Activated CD4-positive, alpha-beta T cell treated with anti-CD3 and anti-CD28 coated beads, Interleukin-2, amount 10 ng/mL, durations not matched to agents 7 days and 5 days (primary cell): ENCODE data around the gene HYLS1. TPM values are rescaled to one million over a fixed set of nuclear protein-coding genes. Genes with fewer than 3 reads are reported as not detected.

ENCODE experiments used
- CTCF ChIA-PET: fragments of 350-600 bp; sonication (Branson Sonifier 250); formaldehyde crosslinking; loops from one replicate; lab custom pipeline; 2021; ENCODE audit warnings: antibody characterized with exemption; lab: Charles Lee
- POLR2A ChIA-PET: fragments of 350-600 bp; sonication (Branson Sonifier 250); formaldehyde crosslinking; loops from one replicate; lab custom pipeline; 2021; ENCODE audit warnings: antibody characterized with exemption; lab: Charles Lee
- DNase-seq: peaks from one replicate; pipeline ENCODE4 v3.0.0-alpha.2; 2020
- H3K27ac Mint-ChIP-seq: one replicate; pipeline ENCODE4 v1.8.0; 2021; ENCODE audit warnings: mild to moderate bottlenecking, moderate library complexity, mixed read lengths
- H3K27me3 Mint-ChIP-seq: one replicate; pipeline ENCODE4 v1.8.0; 2021; ENCODE audit warnings: mixed read lengths
- H3K36me3 Mint-ChIP-seq: one replicate; pipeline ENCODE4 v1.8.0; 2021; ENCODE audit warnings: low read depth, mixed read lengths
- H3K4me1 Mint-ChIP-seq: one replicate; pipeline ENCODE4 v1.8.0; 2021; ENCODE audit warnings: mixed read lengths
- H3K4me3 Mint-ChIP-seq: one replicate; pipeline ENCODE4 v1.8.0; 2021; ENCODE audit warnings: mild to moderate bottlenecking, moderate library complexity, mixed read lengths
- H3K9me3 Mint-ChIP-seq: one replicate; pipeline ENCODE4 v1.8.0; 2021; ENCODE audit warnings: mixed read lengths
- total RNA-seq, 2 experiments: library from RNA; stranded (reverse); gene quantifications; one replicate each; pipeline ENCODE4 v1.2.3, GENCODE V29; 2021

HYLS1 gene
- total RNA-seq, 2 experiments from 2014 or later, result 17.4 to 21.2 TPM

DNA sequence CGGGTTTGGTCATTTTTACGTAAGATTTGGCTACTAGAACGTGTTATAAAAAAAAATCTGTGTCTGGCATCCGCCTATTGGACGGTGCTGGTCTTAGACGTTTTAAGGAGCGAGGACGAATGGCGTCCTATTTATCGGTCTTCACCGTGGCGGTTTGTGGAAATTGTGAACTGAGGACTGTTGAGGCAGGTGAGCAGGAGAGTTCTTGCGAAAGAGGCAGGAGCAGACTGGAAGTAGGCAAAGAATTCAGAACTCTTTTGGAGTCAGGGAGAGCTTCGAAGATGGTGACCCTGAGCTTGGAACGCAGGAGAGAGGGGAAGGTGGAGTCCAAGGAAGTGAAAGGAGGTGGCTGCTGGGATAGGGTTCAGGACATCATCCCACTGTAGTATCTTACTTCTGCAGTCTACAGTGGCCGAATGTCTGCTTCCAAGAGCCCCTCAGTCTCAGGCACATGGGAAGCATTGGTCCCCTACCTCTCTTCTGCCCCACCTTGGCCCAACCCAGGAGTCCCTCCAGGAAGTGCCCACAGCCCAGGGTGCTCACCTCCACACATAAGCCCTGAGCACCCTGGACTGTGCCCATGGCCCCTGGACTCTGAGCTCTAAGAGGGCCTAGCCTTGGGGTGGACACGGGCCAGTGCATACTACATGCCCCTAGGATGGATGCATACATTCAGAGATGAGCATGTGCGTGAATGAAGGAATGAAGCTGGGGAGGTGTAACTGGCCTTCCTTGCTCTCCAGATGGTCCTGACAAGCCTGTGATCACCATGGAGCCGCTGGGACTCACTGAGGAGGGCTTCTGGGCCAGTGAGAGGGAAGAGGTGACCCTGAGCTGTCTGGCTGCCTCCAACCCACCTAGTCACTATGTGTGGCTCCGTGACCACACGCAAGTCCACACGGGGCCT lies 62.1 kb downstream of the HYLS1 start:
- Mint-ChIP-seq H3K9me3 (no peaks in the 10 kb centered on the region), H3K4me1 (no peaks in the 10 kb centered on the region), H3K4me3 (no peak overlapping the region), H3K27ac (no peak overlapping the region), H3K36me3 (no peaks in the 10 kb centered on the region), H3K27me3 (no peaks in the 10 kb centered on the region)
- CTCF ChIA-PET, result interaction anchor here (1.0 kb wide), 1 partner anchor 9 kb away, joined by 3 read pairs; no protein-coding TSS in a partner anchor
- POLR2A ChIA-PET, result no interaction called here
- no peak for DNase-seq

DNA sequence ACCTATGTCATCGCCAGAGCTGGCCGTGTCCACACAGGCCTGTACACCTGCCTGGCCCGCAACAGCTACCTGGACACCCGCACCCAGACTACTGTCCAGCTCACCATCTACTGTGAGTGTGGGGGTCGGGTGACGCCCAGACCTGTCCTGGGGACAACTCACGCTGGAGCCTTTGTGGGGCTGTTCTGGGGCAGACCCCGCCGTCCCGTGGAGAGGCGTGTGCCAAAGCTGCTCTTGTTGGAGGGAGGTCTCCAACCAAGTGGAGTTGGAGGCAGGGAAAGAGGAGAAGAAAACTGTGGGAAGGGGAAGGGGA lies 62.7 kb downstream of the HYLS1 start:
- no peak for DNase-seq
- Mint-ChIP-seq H3K4me1 (no peaks in the 10 kb centered on the region), H3K4me3 (no peak overlapping the region), H3K27me3 (no peaks in the 10 kb centered on the region), H3K27ac (no peak overlapping the region), H3K9me3 (no peaks in the 10 kb centered on the region), H3K36me3 (no peaks in the 10 kb centered on the region)
- ChIA-PET CTCF (interaction anchor here (1.0 kb wide), 1 partner anchor 9 kb away, joined by 3 read pairs; no protein-coding TSS in a partner anchor), POLR2A (no interaction called here)

Other genes with a start within 250 kb of the HYLS1 start
- not detected for gene ACRV1, start 206.8 kb upstream of the HYLS1 start, total RNA-seq
- gene PATE1, start 141.4 kb upstream of the HYLS1 start, total RNA-seq, result not detected
- gene PATE2, start 108.8 kb upstream of the HYLS1 start, total RNA-seq, result under 1 TPM in 1 of 2 experiments, not detected in 1; 0.20 TPM
- not detected for gene PATE3, start 99.5 kb upstream of the HYLS1 start, total RNA-seq
- not detected for gene PATE4, start 54.4 kb upstream of the HYLS1 start, total RNA-seq
- gene PUS3, start 15.5 kb downstream of the HYLS1 start, total RNA-seq, result 10 to 100 TPM in 1 of 2 experiments, 1 to 10 TPM in 1; 8.9 to 12.1 TPM
- under 1 TPM in 1 of 2 experiments, not detected in 1; 0.12 TPM for gene DDX25, start 16.8 kb downstream of the HYLS1 start, total RNA-seq
- not detected for gene VSIG10L2, start 58.4 kb downstream of the HYLS1 start, total RNA-seq
- 1 to 10 TPM; 2.6 to 3.4 TPM for gene CDON, start 175.2 kb downstream of the HYLS1 start, total RNA-seq